ENCODE measurements around the gene CHSY3.

The CHSY3 gene

DNA sequence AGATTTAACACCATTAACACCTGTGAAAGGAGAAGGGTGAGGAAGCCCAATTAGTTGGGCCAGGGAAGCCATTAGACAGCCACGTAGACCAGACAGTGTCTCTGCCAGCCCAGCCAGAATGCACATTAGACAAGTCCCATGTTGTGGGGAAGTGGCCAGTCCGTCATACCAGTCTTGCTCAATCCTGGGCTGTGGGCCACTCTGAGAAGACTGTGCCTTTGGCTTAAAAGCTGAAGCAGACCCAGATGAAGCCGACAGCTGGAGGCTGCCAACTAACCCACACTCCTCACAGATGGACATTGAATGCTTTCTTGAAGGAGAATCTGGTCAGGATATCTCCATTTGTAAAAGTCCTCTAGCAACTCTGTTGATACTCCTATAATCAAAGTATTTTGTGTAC is 128.5 kb downstream of the CHSY3 start:
- DNase-seq = no peak

- no peak for DNase-seq
Measured at GRCh38 chr5:130034566-130035210, 130.4 kb downstream of the CHSY3 start.

DNA sequence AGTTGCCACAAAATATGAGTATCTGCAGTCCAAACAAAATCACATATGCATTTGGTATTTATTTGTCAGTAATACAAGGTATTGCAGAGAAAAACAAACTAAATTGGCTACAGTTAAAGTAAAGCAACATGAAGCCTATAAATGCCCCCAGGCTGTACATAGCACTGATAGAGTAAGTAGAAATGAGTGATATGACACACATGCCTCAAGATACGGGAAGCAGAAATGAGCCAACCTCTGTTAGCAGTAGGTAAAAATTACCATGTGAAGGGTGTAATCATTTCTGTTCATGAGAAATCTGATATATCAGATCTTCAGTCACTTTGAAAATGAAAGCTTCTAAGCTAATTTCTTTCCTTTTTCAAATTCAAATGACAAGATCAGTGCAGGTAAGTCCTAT is 131.1 kb downstream of the CHSY3 start:
- DNase-seq = no peak

DNA sequence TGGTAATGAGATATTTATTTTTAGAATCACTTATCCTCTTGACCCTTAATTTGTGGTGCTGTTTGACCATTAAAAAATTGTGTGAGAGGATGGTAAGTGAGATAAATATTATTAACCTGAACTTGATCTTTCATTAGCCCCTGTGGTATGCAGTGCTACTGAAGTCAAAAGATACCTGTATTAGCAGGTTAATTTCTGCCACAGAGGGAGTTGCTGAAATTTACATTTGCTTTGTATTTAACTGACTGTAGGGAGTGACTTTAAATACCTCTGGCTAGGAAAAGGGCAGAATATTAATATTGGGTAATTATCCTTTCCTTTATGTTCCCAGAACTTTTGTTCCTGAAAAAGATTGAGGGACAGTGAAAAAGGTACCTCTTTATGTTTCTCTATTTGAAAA is 133.6 kb downstream of the CHSY3 start:
- no peak for DNase-seq

- DNase-seq = no peak
Measured at GRCh38 chr5:130043834-130044233, 139.6 kb downstream of the CHSY3 start.

DNA sequence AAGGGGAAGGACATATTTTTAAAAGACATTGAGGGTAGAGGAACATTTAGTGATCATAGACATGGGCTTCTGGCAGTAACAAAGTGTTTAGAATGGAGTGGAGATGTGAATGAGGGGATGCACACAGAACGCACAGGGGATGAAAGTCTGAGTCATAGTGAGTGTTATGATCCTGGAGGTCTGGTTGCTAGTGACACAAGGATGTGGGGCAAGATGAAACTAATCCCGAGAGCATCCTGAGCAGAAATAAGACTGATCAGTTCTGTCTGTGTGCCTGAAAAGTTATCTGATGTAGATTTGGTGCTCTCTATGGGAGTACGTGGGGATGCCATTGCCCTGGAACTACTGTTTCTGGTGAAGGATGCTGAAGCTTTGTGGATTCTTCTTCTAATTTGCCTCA is 141.1 kb downstream of the CHSY3 start:
- no peak for DNase-seq

DNA sequence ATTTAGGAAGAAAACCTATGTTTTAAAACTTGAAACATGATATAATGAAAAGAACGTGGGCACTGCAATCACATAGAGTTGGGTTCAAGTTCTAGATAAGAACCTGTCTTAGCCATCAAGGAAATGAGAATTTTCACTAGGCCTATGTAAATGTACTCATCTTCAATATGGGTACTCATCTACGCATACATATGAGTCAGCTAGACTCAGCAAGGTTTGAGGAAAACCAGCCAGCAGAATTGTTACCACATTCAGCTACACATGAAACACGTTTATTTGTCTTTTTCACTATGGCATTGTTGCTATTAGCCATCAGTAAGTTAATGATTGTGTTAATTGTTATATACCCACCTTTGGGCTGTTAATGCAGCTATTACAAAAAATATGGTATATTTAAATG is 146.3 kb downstream of the CHSY3 start:
- peak; percentile 67 for DNase-seq

DNA sequence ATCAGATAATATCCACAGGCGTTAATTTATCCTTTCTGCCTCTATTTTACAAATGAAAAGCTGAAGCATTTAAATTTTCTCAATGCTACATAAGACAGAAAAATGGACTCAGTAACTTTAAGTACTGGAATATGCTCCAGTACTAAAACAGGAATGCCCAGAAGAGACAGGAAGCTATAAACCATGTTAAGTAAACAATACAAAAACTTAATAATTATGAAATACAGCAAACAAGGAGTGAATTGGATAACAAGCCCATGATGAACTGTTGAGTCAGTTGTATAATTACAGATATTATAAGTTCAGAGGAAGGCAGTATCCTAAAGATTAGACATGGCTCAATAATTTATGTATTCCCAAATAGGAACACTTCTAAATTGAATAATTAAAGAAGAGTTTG is 148.5 kb downstream of the CHSY3 start:
- peak; percentile 10 for DNase-seq

DNA sequence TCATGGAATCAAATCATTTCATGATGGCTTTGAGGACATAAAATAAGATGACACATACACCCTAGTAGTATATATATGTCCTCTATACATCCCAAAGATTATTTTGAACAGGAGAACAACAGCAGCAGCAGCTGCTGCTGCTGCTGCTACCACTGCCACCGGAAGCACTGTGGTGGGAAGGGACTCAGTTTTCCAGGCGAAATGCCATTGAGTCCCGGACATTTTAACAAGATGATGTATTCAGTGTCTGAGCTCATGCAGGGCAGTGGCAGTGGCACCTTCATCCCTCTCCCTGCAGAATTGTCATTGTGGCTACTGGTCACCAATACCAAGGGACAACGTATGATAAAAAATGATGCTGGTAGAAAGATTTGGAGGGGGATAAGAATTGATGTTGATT is 151.3 kb downstream of the CHSY3 start:
- DNase-seq = no peak

GRCh38 chr5:130061746-130062145 is 157.5 kb downstream of the CHSY3 start:
- DNase-seq = no peak

DNA sequence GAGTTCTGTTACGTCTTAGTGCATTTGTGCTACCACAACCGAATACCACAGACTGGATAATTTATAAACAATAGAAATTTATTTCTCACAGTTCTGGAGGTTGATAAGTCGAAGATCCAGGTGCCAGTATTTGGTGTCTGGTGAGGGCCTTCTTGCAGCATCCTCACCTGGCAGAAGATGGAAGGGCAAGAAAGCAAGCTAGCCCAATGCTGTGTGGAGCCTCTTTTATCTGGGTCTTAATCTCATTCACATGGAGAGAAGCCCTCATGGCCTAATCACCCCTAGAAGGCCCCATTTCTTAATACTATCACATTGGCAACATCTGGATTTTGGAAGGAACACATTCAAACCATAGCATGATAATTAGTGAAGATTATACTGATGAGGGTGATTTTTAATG is 159.3 kb downstream of the CHSY3 start:
- no peak for DNase-seq

DNA sequence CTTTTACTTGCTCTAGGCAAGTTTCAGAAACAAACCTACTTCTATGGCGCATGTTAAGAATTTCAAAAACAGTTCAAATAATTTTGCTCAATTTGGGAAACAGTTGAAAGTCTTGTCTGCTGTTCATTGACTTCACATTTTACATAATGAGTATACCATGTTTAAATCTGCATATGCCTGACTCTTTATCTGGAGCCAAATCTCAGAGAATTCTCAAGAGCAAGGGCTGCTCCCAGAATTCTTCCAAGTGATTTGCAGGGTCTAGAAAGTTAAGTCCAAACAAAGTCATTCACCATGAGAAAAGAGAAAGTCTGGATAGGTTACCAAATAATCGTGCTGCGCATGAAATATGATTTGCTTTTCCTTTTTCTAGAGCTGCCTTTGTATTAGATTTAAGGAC is 160.2 kb downstream of the CHSY3 start:
- DNase-seq = no peak

DNA sequence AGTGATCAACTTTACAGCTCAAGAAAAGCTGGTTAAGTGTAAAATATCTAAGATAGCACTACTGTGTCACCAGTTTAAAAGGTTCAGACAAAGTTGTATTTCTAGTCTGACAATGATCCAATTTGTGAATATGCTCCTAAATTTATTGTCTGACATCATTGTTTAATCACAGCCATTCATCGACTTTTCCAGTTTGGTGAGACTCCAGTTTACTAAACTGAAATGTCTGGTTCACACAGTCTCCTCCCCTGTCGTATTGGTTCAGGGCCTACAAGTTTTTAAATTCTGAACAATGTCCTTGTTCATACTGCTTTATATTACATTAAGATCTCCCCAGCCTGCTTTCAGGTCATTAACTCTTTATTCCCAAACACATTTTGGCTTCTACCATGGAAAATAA is 161.4 kb downstream of the CHSY3 start:
- no peak for DNase-seq

DNA sequence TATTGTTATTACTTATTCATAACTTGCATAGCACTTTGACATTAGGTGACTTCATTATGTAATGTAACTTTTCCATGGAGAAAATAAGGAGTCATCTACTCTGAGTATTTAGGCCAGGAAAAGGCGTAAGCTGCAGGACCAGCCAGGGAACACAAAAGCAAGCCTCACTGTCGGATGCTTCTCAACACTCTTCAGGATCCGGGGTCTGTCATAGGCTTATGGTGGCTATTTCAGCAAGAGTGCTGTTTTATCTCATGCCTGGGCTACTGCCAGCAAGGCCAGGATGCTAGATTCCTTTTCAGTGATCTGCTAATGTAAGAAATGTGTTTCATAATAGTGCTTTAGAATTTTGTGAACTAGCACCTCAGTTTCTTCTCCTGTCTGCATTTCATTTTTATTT is 162.4 kb downstream of the CHSY3 start:
- peak; percentile 30 for DNase-seq

DNA sequence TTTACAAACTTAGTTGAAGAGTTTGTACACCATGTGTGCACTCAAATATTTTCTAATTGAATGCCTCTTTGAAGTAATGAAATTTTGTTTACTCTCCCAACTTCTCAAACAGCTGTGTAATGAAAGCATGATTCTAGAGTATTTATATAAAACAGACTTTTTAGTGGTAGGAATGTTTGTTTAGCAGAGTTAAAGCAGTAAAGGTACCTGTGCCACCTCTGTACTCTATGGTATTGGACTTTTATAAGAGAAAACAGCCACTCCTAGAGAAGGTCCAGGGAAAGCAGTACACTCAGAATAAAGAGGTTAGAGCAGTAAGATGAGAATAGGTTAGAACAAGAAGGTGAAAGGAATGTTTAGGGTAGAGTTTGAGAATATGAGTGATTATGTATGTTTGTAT is 163.1 kb downstream of the CHSY3 start:
- peak; percentile 79 for DNase-seq

DNA sequence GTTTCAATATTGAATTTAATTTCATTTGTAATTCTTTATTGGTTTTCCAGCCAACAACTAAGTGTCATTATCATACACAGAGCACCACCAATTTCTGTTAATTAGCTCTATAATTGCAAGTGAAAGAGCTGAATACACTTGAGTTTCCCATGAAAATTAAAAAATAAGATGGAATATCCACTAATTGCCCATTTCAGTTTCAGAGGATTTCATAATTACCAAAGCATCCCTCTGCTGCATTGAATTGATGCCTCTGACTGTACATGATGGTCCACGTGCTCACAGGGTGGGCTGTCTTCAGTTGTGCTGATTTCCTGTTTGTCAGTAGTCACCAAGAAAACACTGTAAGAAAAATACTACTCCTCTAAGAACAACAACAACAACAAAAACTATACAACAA is 163.8 kb downstream of the CHSY3 start:
- DNase-seq = no peak

- DNase-seq = no peak
Measured at GRCh38 chr5:130068988-130069387, 164.7 kb downstream of the CHSY3 start.

DNA sequence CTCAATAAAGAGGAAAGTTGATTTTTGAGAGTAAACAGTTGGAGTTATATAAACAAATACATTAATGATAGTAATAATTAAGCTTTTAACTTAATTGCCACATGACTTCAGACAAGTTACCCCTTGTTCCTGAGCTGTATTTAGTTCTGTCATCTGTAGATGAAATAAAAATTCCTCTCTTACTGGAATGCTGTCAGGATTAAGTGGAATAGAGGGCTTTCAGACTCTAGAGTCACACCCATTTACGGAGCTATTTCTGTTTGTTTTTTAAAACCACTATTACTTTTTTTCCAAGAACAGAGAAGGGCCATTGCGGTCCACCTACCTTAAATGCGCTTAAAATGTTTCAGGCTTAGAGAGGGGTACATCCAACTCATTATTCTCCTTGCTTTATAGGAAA is 170.6 kb downstream of the CHSY3 start:
- no peak for DNase-seq

GRCh38 chr5:130077007-130077406 is 172.7 kb downstream of the CHSY3 start:
- no peak for DNase-seq

GRCh38 chr5:130078661-130079060 is 174.4 kb downstream of the CHSY3 start:
- no peak for DNase-seq

GRCh38 chr5:130090569-130091270 is 186.5 kb downstream of the CHSY3 start:
- DNase-seq = no peak

GRCh38 chr5:130092991-130093390 is 188.7 kb downstream of the CHSY3 start:
- DNase-seq = no peak

DNA sequence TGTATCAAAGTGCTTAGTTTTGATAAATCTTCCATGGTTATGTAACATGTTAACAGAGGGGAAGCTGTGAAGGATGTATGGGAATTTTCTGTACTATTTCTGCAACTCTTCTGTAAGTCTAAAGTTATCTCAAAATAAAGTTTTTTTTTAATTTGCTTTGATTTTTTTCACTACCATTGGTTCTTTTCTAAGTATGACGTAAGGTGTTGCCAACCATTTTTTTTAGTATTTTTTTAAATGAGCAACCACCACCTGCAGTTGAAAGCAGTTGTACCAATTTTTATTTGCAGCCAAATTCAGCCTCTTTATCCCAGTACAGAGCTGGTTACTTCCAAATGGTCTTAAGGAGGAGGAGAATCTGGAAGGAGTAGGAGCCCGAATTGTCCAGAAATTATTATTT is 192.2 kb downstream of the CHSY3 start:
- no peak for DNase-seq

DNA sequence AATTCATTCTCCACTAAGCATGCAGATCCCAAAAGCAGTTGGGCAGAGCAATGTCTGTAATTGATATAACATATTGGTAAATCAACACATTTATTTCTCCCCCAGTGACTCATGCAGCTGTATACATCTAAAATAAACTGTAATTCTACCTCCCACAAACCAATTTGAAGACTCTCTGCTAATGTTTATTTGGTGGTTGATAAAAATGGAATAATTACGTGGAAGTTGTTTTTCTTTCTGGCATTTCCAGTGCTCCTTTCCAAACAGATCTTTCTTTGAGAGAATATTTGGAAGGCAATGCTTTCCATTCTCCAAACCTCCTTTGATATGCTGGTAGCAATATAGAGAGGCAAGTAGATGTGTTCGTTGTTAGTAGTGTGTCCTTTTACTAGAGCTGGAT is 194.7 kb downstream of the CHSY3 start:
- DNase-seq = no peak

GRCh38 chr5:130102375-130102774 is 198.1 kb downstream of the CHSY3 start:
- DNase-seq = peak; percentile 15
